COR-L47 (cell line): ENCODE data around the gene ZNF26.

ENCODE experiments used
- DNase-seq: peaks from one replicate; lab custom pipeline; 2025; lab: John Stamatoyannopoulos, UW

ZNF26 gene

DNA sequence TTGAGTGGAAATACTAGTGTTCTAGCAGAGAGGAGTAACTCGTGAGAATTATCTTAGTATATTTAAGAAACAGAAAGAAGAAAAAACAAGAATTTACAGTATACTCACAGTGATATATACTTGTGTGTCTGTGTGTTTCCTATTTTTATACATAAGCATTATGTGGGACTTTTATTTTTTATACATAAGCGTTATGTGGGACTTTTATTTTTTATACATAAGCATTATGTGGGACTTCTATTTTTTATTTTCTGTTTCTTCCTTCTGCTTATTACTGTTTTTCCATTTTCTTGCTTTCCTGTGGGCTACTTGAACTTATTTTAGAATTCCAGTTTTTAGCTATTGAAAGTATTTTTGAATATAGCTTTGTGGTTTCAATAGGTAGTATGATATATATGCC lies 87.7 kb downstream of the ZNF26 start:
- no peak for DNase-seq
